ENCODE results near the gene CLEC19A.

Gene CLEC19A

DNA sequence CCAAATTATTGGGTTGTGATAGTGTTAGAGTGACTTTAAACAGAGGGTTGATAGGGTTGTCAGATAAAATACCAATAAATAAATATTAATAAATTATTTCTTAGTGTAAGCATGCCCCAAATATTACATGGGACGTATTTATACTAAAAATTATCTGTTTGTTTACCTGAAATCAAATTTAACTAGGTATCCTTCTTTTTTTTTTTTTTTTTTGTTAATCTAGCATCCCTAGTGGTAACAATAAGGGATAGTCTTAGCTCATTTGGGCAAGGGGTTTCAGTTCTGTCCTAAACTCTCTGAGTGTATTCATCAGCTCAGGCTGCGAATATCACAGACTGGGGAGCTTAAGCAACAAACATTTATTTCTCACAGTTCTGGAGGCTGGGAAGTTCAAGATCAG, 1.3 kb downstream of the CLEC19A start:
- ATAC-seq: no peak

DNA sequence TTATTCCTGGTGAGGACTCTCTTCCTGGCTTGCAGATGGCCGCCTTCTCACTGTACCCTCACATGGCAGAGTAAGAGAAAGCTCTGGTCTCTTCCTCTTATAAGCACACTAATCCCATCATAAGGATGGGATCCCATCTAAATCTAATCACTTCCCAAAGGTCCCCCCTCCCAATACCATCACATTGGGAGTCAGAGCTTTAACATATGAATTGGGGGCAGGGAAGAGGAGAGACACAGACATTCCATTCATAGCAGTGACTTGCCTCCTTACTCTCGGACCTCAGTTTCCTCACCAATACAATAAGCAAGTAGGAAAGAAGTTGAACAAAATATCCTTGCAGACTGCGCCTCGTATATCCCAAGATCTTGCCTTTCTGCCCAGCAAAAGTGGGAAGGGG, 1.7 kb downstream of the CLEC19A start:
- no peak for TF ChIP-seq ZNF8 (CRISPR knock-in tag; IDR thresholded peaks at IDR 0.05)
- TF ChIP-seq ZFP30 (CRISPR knock-in tag; IDR thresholded peaks at IDR 0.05): no peak
- no peak for TF ChIP-seq SNAI2 (CRISPR knock-in tag; IDR thresholded peaks at IDR 0.05)
- TF ChIP-seq PATZ1 (CRISPR knock-in tag; IDR thresholded peaks at IDR 0.05; ENCODE audit: borderline replicate concordance): no peak
- no peak for TF ChIP-seq ZC3H10 (CRISPR knock-in tag; IDR thresholded peaks at IDR 0.05)
- no peak for TF ChIP-seq ZNF565 (CRISPR knock-in tag; conservative IDR thresholded peaks at IDR 0.05; ENCODE audit: low read depth)
- no peak for TF ChIP-seq BACH2 (CRISPR knock-in tag; IDR thresholded peaks at IDR 0.05; ENCODE audit: borderline replicate concordance)
- TF ChIP-seq GLIS3 (CRISPR knock-in tag; IDR thresholded peaks at IDR 0.05): no peak
- no peak for TF ChIP-seq TOX (CRISPR knock-in tag; IDR thresholded peaks at IDR 0.05; ENCODE audit: borderline replicate concordance)
- no peak for TF ChIP-seq PPARA (CRISPR knock-in tag; IDR thresholded peaks at IDR 0.05; ENCODE audit: borderline replicate concordance)
- no peak for ATAC-seq

More for the DNA sequence above, 1.3 kb downstream of the CLEC19A start:
- TF ChIP-seq TCF4 (CRISPR knock-in tag; IDR thresholded peaks at IDR 0.05; ENCODE audit: borderline replicate concordance) (no peak), CSRNP3 (CRISPR knock-in tag; IDR thresholded peaks at IDR 0.05) (no peak), RARB (CRISPR knock-in tag; IDR thresholded peaks at IDR 0.05) (no peak), GLIS3 (CRISPR knock-in tag; IDR thresholded peaks at IDR 0.05) (no peak), ZFP30 (CRISPR knock-in tag; IDR thresholded peaks at IDR 0.05) (no peak), BACH2 (CRISPR knock-in tag; IDR thresholded peaks at IDR 0.05; ENCODE audit: borderline replicate concordance) (no peak), PPARA (CRISPR knock-in tag; IDR thresholded peaks at IDR 0.05; ENCODE audit: borderline replicate concordance) (no peak), TOX (CRISPR knock-in tag; IDR thresholded peaks at IDR 0.05; ENCODE audit: borderline replicate concordance) (no peak), CSDC2 (CRISPR knock-in tag; IDR thresholded peaks at IDR 0.05) (no peak), ZC3H10 (CRISPR knock-in tag; IDR thresholded peaks at IDR 0.05) (no peak), PATZ1 (CRISPR knock-in tag; IDR thresholded peaks at IDR 0.05; ENCODE audit: borderline replicate concordance) (no peak), ZNF8 (CRISPR knock-in tag; IDR thresholded peaks at IDR 0.05) (no peak), SNAI2 (CRISPR knock-in tag; IDR thresholded peaks at IDR 0.05) (no peak), ESRRG (CRISPR knock-in tag; IDR thresholded peaks at IDR 0.05) (no peak)
- TF ChIP-seq, protein P1, sequence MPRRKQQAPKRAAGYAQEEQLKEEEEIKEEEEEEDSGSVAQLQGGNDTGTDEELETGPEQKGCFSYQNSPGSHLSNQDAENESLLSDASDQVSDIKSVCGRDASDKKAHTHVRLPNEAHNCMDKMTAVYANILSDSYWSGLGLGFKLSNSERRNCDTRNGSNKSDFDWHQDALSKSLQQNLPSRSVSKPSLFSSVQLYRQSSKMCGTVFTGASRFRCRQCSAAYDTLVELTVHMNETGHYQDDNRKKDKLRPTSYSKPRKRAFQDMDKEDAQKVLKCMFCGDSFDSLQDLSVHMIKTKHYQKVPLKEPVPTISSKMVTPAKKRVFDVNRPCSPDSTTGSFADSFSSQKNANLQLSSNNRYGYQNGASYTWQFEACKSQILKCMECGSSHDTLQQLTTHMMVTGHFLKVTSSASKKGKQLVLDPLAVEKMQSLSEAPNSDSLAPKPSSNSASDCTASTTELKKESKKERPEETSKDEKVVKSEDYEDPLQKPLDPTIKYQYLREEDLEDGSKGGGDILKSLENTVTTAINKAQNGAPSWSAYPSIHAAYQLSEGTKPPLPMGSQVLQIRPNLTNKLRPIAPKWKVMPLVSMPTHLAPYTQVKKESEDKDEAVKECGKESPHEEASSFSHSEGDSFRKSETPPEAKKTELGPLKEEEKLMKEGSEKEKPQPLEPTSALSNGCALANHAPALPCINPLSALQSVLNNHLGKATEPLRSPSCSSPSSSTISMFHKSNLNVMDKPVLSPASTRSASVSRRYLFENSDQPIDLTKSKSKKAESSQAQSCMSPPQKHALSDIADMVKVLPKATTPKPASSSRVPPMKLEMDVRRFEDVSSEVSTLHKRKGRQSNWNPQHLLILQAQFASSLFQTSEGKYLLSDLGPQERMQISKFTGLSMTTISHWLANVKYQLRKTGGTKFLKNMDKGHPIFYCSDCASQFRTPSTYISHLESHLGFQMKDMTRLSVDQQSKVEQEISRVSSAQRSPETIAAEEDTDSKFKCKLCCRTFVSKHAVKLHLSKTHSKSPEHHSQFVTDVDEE (CRISPR knock-in tag; IDR thresholded peaks at IDR 0.05): no peak

DNA sequence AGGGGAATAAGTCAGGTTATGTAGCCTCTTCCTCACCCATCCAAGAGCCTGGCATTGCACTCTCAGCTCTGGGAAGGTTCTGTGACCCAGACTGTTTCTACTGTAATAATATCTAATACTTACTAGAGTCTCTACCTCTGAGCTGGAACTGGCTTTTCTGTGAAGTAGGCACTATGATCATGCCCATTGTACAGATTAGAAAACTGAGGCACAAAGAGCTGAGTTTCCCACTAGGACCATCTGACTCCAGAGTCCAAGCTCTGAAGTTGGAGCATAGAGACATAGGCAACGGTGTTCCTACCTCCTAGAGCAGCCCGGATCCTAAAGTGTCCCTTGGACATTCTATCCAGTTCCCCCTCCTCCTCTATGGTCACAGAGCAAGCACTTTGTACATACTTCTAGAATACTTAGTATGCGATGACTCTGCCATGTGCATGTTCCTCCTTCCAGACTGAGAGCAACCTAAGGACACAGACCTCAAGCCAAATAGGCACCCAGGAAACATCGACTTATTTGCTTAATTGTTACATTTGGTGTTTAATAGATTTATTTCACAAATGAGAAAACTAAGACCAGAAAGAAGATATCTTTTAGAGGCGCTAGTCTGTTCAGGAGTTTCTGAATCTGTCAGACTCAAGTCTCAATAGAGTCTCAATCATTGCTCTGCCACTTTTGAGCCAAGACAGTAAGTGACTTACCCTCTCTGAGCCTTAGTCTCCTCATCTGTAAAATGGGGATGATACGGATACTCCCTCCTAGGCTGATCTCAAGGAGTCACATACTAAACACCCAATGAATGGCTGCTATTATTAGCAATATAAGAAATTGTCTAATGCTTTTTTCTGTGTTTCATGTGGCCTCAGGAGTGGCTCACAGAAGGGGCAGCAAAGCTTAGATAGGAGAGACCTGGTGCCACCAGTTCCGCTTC, 3.6 kb downstream of the CLEC19A start:
- ATAC-seq: no peak
- no peak for TF ChIP-seq SNAI2 (CRISPR knock-in tag; IDR thresholded peaks at IDR 0.05)
- no peak for TF ChIP-seq ESRRG (CRISPR knock-in tag; IDR thresholded peaks at IDR 0.05)
- no peak for TF ChIP-seq ZFP3 (CRISPR knock-in tag; IDR thresholded peaks at IDR 0.05)
- no peak for TF ChIP-seq GLIS3 (CRISPR knock-in tag; IDR thresholded peaks at IDR 0.05)
- TF ChIP-seq PATZ1 (CRISPR knock-in tag; IDR thresholded peaks at IDR 0.05; ENCODE audit: borderline replicate concordance): no peak
- TF ChIP-seq ARNTL (CRISPR knock-in tag; IDR thresholded peaks at IDR 0.05; ENCODE audit: borderline replicate concordance, low read depth): no peak
- no peak for TF ChIP-seq BACH2 (CRISPR knock-in tag; IDR thresholded peaks at IDR 0.05; ENCODE audit: borderline replicate concordance)
- TF ChIP-seq TCF4 (CRISPR knock-in tag; IDR thresholded peaks at IDR 0.05; ENCODE audit: borderline replicate concordance): no peak

All from SK-N-SH treated with all-trans-retinoic acid at 6 μM for 48 hours (cell line).